ENCODE results near the gene C18orf63.

The C18orf63 gene

DNA sequence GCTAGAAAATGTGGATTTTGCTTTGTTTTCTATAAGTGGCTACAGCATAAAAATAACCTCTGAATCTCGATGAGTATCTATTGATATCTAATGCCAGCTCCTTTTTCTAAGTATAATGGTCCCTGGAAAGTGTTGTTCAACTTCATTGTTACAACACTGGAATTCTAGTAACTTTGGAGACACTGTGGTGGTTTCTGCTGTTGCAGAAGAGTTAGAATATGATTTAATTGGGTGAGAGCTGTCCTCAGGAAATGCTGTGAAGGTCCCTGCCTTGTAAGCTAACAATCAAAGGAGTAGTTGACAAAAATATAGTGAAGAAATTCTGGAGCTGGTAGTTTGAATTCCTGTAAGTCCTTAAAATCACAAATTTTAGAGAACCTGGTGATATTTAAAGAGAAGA is 62.1 kb downstream of the C18orf63 start:
- no peak for DNase-seq (ENCODE audit: low read depth)

DNA sequence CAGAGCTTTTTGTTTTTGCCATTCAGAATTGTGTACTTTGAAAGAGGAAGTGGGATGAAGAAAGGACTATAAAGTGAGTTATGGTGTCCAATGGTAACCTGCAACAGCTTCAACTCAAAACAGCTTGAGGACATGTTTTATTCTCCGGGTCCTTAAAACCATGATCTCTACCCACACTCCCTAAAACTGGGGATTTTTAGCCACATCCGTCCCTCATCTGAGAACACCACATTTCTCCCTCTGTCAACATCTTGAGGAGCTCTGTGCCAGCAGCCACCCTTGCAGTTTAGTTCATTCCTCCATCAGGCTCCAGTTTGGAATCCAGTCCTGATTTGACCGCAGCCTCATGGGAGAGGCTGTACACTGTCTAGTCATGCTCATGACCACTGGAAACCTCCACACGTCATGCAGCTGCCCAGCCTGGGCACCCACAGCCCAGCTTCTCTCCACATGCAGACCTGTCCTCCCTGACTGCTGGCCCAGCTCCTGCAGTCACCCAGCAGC is 62.6 kb downstream of the C18orf63 start:
- DNase-seq (ENCODE audit: low read depth) = no peak

DNA sequence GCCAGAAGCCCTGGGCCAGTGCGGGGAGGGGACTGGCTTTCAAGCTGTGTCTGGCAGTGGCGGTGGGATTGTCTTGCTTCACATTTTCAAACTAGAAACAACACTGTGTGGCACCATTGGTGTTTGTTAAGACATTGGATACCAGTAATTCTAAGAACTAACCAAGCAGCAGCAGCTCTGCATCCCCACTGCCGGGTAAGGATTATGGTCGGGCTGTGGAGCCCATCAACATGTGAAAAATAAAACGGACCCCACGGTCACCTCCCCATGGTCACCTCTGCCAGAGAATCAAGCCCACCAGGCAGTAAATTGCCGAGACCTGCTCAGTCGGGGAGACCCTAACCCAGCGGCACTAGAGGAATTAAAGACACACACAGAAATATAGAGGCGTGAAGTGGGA is 65.3 kb downstream of the C18orf63 start:
- DNase-seq (ENCODE audit: low read depth) = no peak

DNA sequence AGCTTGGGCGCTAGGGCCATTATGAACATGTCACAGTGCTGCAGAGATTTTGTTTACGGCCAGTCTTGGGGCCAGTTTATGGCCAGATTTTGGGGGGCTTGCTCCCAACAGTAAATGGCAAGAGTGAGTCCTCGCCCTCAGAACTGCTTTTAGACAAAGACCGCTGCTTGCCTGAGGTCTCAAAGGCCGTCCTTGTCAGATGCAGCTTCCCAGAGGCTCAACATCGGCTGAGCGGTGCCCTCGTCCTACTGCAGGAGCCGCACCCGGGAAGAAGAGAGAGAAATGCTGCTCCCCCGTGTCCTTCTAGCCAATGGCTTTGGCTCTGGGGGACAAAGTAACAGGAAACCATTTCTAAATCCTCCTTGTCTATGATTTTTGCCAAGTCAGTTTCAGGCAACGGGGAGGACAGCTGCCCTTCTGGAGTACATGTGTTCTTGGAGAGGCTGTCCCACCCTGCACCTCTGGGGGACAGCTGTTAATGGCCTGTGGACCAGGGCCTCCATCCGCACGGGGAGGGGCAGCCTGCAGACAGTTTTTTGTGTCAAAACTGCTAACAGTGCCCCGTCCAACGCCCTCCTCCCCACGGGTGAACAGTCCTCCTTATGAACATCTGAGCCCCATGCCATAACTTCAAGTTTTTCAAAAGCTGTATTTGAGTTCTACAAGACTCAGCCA is 66.1 kb downstream of the C18orf63 start:
- DNase-seq (ENCODE audit: low read depth) = no peak

DNA sequence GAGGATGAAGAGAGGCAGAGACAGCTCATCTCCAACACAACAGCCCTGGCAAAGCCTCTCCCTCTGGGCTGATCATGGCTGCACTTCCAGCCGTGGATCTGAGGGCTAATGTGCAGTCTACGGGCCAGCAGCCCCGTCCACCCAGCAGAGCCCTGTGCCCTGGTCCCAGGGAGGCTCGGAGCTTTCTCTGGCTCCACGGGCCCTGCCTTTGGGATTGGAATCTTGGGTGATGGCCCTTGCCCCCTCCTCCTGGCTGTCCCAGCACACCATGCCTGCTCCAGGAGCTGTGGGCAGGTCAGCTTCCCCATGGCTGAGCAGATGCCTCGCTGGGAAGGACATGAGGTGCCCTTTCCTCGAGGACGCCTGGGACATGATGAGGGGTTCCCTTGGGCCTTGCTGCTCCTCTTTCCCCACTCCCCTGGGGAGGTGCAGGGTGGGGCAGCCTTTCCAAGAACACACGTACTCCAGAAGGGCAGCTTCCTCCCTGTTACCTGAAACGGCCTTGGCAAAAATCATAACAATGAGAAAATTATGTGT is 66.9 kb downstream of the C18orf63 start:
- DNase-seq (ENCODE audit: low read depth) = no peak

DNA sequence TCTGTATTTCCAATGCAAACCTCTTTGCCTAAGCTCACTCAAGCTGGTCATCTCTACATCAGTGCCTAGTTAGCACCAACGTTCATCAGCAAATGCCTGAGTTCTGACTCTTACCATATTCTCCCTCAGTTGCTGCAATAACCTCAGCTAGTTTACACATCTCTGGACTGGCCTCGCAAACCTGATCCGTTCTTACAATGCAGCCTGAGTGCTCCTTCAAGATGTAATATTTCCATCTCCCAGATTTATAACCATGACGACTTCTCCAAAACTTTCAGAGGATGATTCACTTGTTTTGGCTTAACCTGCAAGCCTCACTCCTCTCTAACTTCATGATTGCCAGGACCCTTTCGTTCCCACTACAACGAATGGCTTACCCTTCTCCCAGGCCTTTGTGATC is 71.7 kb downstream of the C18orf63 start:
- no peak for DNase-seq (ENCODE audit: low read depth)

DNA sequence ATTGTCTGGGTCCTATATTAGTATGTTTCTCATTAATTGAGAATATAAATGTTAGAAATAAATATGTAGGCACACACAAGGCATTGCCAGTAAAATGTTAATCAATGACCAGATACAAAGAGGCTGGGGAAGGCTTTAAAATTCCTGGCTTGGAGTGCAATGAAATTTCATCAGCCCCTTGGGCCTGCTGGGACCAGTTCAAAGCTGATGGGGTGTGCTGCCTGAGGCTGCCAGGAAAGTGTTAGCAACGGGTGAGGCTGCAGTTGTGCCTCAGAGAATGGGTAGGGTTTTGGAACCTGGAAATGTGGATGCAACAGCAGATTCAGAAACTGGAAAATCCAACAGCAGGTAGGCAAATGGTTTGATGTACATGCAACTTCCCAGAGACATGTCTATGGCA is 72.6 kb downstream of the C18orf63 start:
- no peak for DNase-seq (ENCODE audit: low read depth)

DNA sequence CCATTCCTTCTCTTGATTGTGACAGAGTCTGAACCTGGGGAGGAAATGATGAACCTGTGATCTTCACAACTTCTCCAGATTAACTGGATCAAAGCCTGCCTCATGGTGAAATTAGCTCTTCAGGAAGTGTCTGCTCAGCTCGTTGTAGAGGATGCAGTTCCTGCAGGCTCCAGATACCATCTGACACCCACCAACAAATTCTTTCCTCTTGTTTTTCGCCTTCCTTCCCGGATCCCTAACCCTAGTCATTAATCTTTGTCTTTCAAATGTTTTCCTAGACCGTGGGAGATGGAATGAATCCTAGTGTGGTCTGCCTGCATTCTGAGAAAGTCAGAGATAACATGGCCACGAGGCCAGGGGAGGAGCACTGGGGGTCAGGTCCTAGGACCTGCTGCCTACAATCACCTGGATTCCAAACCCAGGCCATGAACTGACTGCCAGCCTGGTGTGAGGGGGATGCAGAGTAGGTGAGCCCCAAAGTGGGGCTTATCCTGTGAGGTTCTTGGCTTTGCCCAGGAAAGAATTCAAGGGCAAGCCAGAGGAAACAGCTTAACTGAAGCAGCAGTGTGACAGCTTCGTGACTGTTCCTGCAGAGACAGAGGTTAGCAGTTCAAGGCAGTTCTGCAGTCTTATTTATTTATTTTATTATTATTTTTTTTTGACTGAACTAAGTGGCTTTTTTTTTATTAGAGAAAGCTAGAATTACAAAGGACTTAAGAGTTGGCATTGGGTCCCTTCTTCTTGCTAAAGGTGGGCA is 73.7 kb downstream of the C18orf63 start:
- DNase-seq (ENCODE audit: low read depth) = no peak

DNA sequence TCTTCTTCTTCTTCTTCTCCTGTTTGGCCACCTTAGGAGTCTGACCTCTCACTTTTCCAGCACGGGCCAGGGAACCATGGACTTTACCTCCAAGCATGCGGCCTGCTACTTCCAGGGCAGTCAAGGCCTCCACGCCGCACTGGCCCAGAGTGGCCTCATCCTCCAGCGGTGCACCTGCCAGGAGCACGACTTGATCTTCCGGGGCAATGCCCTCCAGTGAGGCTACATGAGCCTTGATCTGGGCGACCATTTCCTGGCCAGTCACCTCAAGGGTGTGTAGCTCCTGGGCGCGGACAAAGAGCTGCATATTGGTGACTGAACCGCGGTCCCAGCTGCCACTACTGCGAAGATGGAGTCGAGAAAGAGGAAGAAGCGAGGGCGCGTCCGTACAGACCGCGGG is 74.4 kb downstream of the C18orf63 start:
- DNase-seq (ENCODE audit: low read depth) = no peak

DNA sequence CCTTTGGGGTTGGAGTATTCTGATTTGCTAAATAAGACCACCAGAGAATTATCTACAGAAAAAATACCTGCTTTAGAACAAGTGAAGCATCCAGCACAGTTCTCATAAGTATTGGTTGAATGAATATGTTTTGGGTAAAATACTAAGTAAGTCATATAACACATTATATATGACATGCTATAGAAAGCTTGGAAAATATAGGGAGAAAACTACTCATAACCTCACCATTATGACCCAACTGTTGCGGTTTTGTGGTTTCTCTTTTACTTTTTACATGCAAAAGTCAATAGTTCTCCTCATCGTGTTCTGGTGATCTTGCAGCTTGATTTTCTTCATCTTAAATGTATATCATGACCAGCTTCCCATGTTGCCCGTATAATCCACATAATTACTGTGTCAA is 75.3 kb downstream of the C18orf63 start:
- no peak for DNase-seq (ENCODE audit: low read depth)

DNA sequence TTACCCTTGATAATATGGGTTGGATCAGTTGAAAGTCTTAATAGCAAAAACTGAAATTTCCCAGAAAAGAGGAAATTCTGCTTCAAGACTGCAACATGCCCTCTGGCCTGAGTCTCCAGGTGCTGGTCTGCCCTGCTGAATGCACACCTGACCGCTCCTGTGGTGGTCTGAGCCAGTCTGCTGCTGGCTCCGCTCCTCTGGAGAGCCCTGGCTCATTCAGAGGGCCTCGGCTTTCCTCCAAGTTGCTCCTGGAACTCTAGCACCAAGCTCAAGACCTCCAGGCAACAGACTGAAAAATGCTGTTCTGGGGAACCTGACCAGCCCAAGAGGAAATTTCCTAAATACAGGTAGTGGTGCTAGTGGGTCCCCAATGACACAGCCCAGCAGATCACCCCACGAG is 76.7 kb downstream of the C18orf63 start:
- no peak for DNase-seq (ENCODE audit: low read depth)

DNA sequence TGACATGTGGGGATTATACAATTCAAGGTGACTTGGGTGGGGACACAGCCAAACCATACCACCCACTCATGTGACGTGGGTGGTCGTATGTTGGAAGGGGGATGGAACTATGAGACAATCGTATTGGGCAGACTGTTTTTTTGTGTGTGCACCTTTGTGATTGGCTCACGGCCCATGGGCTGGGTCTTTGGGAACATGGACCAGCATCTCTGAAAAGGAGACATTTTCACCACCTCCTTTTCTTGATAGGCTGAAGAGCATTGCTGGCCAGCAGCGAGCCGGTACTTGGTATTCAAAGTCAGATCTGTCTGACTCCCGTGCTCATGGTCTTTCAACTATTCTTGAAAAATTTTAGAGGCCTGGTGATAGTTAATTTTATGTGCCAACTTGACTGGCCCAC is 79.4 kb downstream of the C18orf63 start:
- DNase-seq (ENCODE audit: low read depth) = no peak

DNA sequence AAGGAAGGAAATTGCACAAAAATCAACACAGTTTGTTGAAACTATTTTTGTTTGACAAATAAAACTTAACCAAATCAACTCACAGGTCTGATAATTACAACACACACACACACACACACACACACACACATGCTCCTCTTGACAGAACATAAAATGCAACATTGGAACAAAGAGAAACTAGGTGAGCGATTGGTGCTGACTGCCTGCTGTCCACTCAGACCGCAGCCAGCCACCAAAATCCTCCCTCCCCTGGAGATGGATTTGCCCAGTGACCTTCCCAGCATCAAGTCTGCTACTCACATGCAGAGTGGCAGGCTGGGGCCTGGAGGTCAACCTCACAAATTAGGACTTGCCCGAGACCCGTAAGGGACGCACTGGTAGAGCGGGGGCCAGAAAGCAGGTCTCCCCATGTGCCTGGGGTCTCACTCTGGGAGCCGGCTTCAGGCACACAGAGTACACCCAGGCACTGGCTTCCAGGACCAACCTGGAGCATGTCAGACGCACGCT is 80.1 kb downstream of the C18orf63 start:
- no peak for DNase-seq (ENCODE audit: low read depth)

DNA sequence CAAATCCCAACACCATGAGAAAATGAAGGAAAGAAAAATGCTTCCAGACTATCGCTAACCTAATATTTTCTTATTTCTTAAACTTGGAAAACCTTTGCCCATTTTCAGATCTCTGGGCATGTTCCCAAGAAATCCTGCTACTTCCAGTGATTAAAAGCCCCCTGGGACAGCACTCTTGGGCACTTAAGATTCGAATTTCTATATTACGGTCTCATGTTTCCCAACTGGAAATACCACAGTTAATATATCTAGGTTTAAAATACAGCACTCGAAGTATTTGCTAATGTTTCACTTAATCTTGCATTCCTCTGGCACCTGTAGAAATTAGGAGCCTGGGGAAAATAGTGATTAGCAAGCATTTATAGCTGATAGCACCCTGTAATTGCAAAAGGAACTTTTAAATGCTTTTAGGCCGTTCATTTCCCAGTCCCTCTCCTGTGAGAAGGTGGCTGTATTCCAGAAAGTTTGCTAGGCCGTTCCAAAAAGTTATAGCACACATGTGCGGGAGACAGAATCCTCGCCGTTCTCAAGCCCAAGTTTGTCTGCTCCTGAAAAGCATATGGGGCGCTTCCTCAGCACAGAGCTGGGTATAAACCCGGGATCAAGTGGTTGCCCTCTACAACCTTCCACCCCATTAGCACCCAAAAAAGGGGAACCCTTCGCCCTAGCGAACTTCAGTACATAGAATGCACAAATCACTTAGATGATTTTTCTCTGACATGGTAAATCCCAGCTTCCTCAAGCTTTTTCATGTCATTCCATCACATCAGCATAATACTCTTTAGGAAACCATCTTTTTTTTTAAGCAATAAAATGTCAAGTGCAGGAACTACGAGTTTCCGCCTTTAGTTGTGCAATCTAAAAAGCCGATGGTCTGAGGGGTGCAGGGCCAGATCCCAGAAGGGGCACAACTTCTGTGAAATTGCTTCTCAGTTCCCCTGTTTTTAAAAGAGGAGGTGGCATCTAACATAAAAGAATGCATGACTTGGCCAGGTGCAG is 80.8 kb downstream of the C18orf63 start:
- DNase-seq (ENCODE audit: low read depth) = no peak

DNA sequence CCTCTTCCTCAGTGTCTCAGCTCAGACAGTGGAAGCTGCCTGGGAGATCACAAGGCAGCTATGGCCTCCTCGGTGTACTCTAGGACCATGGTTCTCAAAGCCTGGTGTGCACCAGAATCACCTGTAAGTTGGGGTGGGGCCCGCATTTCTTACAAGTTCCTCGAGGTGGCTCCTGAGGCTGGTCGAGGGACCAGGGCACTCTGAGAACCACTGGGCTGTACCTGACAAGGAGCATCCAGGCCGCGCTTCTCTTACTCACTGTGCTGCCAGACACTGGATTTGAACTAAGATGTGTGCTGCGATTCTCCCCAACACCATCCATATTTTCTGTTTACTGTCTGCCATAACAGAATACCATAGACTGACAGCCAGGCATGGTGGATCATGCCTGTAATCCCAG is 81.9 kb downstream of the C18orf63 start:
- no peak for DNase-seq (ENCODE audit: low read depth)

DNA sequence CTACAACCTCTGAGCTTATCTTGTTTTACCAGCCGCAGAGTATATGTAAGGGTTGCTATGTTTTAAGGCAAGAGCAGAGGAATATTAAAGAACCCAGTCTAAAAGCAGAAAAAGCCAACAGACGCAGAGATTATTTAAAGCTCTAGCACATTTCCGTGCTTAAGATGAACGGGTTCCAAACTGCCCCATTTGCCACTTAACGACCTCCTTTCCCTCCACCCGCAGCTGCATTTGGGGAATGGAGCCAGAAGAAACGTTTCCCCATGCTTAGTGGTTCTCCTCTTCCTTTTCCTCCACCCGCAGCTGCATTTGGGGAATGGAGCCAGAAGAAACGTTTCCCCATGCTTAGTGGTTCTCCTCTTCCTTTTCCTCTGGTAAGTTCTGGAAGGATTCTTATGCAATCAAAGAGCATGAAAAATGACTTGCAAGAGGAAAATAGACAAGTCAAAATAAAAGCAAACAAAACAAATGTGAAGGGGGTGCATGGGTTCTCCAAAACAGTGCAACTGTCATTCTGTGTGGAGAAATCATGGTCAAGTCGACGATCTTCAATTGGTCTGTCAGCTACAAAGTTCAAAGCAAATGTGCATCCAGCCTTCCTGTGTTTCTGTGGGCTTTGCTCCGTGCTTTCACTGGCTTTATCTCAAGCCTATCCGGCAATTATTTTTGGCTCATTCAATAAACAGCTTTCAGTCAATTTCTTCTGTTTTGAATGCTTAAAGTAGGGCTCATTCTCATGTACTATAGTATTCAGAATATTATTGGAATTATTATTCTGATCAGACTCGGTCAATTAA is 83.7 kb downstream of the C18orf63 start:
- no peak for DNase-seq (ENCODE audit: low read depth)

DNA sequence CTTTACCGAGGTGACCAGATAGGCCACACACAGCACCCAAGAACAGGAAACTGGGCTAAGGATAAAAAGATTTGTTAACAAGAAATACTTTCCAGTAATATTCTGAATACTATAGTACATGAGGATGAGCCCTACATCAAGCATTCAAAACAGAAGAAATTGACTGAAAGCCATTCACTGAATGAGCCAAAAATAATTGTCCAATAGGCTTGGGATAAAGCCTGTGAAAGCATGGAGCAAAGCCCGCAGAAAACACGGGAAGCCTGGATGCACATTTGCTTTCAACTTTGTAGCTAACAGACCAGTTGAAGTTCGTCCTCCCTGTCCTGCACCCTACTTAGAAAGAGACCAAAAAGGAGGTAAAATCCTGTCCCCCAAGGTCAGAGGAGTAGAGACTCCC is 85.2 kb downstream of the C18orf63 start:
- DNase-seq (ENCODE audit: low read depth) = no peak

DNA sequence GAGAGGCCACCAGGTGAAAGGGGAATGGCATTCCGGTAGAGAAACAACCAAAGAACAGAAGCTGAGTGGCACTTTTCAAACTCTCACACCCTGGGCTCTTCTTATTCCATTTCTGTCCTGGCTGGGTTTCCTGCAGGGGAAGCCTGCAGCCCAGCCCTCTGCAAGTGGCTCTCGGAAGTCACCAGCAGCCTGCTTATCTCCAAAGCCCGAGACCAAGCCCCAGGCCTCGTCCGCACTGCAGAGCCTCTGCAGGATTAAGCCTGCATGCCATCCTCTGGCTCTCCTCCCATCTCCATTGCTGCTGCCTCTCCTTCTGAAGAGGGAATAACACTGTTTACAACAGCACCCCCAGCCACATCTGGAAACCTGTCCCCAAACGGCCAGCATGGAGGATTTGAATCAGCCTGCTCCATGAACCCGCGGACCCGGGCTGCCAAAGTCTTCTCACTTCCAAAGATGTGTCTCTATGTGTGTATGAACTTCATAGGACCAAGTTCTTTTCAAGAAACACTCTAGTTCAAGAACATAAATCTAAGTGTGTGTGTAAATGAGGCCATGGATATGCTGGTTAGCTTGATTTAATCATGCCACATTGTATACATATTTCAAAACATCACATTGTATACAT is 87.3 kb downstream of the C18orf63 start:
- no peak for DNase-seq (ENCODE audit: low read depth)

DNA sequence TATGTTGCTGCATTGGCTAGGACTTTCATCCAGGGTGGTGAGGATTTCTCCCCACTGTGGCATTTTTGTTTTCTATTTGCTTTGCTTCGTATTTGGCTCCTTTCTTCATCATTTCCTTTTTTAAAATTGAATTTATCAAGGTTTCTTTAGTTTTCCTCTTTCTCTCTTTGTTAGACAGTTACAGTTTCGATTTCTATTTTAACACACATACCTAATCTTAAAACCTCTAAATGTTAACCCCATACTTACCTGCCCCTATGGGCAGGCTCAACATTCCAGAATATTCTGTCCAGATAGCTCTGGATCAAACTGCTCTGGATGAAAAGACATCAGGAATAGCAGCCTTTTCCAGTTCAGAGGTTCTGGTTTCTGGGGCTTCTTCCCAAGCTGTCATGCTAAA is 92.2 kb downstream of the C18orf63 start:
- DNase-seq (ENCODE audit: low read depth) = no peak

All from HS-5 (cell line).